GM12878 (cell line): Measurements from ENCODE around the gene PPARD. TPM values are rescaled to one million over a fixed set of nuclear protein-coding genes. Genes with fewer than 3 reads are reported as not detected.
A peak's percentile ranks its signal among the peaks of the same experiment; 100 is the strongest.

ENCODE experiments used
- ATAC-seq: fragments of 200-7000 bp; cut with Tn5 transposase; 3 replicates; pipeline ENCODE4 v1.9.1; 2020; ENCODE audit warnings: mild to moderate bottlenecking, moderate library complexity
- BruUV-seq: library from RNA; stranded (reverse); fragments of 400-500 nt; replicated peaks from 2 replicates; lab custom pipeline; 2021; lab: Mats Ljungman, UMichigan
- CTCF ChIA-PET: fragments of 300-600 bp; sonication (Branson Sonifier 250); formaldehyde crosslinking; extraction: SDS; loops from one replicate; lab custom pipeline; 2021; ENCODE audit warnings: inconsistent platforms; lab: Yijun Ruan, JAX
- POLR2A ChIA-PET: fragments of 350-600 bp; formaldehyde crosslinking; extraction: SDS; loops from one replicate; lab custom pipeline; 2021; ENCODE audit warnings: inconsistent platforms; lab: Charles Lee
- RAD21 ChIA-PET: fragments of 300-600 bp; sonication (Branson Sonifier 250); formaldehyde crosslinking; loops from one replicate; lab custom pipeline; 2023; ENCODE audit warnings: antibody characterized with exemption; ENCODE audit not compliant: unreplicated experiment; lab: Charles Lee
- SMC1A ChIA-PET: fragments of 300-600 bp; sonication (Branson Sonifier 250); formaldehyde crosslinking; loops from one replicate; lab custom pipeline; 2023; ENCODE audit not compliant: unreplicated experiment, uncharacterized antibody; lab: Charles Lee
- DNase-seq: peaks from one replicate; pipeline ENCODE4 v3.0.0-alpha.2; 2011; ENCODE audit warnings: low read depth, low spot score
- FAIRE-seq: peaks from 3 replicates; lab custom pipeline; 2011; peaks lifted over from hg19 to GRCh38; lab: Jason Lieb, UNC
- H2AFZ ChIP-seq: 2 replicates; pipeline ENCODE4 v1.6.0; 2011; ENCODE audit warnings: low read depth, low read length, control low read depth; ENCODE audit not compliant: control insufficient read depth
- H3K27ac ChIP-seq: 2 replicates; pipeline ENCODE4 v1.5.1; 2011; ENCODE audit warnings: control low read depth; ENCODE audit not compliant: control insufficient read depth, insufficient read depth
- H3K27me3 ChIP-seq, 2 experiments: replicated peaks in 1 of 2; 2 replicates each; pipeline versions ENCODE4 v1.6.0 to v1.6.1; 2011; ENCODE audit warnings: low read length in 1 of 2; ENCODE audit not compliant: control insufficient read depth in 2 of 2, insufficient read depth in 2 of 2
- H3K36me3 ChIP-seq, 2 experiments: 2 replicates each; pipeline ENCODE4 v1.5.1; 2011; ENCODE audit warnings: low read length in 1 of 2; ENCODE audit not compliant: control insufficient read depth in 2 of 2, insufficient read depth in 2 of 2
- H3K4me1 ChIP-seq: 2 replicates; pipeline ENCODE4 v1.6.1; 2011; ENCODE audit warnings: mild to moderate bottlenecking, low read length, moderate library complexity, mixed read lengths; ENCODE audit not compliant: control insufficient read depth, insufficient read depth
- H3K4me2 ChIP-seq: 2 replicates; pipeline ENCODE4 v1.6.0; 2011; ENCODE audit warnings: control low read depth; ENCODE audit not compliant: control insufficient read depth, insufficient read depth
- H3K4me3 ChIP-seq: fragments of 200-600 bp; sonication (generic); 2 replicates; pipeline ENCODE4 v1.5.1; 2016
- H3K79me2 ChIP-seq: 2 replicates; pipeline ENCODE4 v1.6.0; 2011; ENCODE audit warnings: low read length; ENCODE audit not compliant: control insufficient read depth, insufficient read depth
- H3K9ac ChIP-seq: 2 replicates; pipeline ENCODE4 v1.8.0; 2011; ENCODE audit warnings: low read length, control low read depth, mixed read lengths; ENCODE audit not compliant: control insufficient read depth, insufficient read depth
- H3K9me3 ChIP-seq: replicated peaks from 3 replicates; pipeline ENCODE4 v1.5.1; 2011; ENCODE audit warnings: mild to moderate bottlenecking, low read length; ENCODE audit not compliant: control insufficient read depth, insufficient read depth
- H4K20me1 ChIP-seq: 2 replicates; pipeline ENCODE4 v1.6.0; 2011; ENCODE audit not compliant: control insufficient read depth, insufficient read depth
- ASH2L ChIP-seq: fragments of 300-600, 200-600 bp; sonication (generic); IDR thresholded peaks from 2 replicates; pipeline ENCODE4 v1.6.1; 2017; ENCODE audit warnings: low read depth, mild to moderate bottlenecking, borderline replicate concordance
- BCL11A ChIP-seq: IDR thresholded peaks from 2 replicates; pipeline ENCODE4 v1.6.1; 2011; ENCODE audit warnings: low read depth, low read length
- CHD2 ChIP-seq: IDR thresholded peaks from 2 replicates; pipeline ENCODE4 v1.6.1; 2011; ENCODE audit warnings: low read depth, low read length, improper control_type of control experiment, borderline replicate concordance
- DPF2 ChIP-seq: fragments of 450-650 bp; IDR thresholded peaks from 2 replicates; pipeline ENCODE4 v1.6.1; 2017; ENCODE audit warnings: mild to moderate bottlenecking
- ETV6 ChIP-seq, 2 experiments: fragments of 450-650 bp in 1 of 2; IDR thresholded peaks in 1 of 2; conservative IDR thresholded peaks in 1 of 2; 2 replicates each; pipeline ENCODE4 v1.6.1; 2014; ENCODE audit warnings: antibody characterized with exemption in 1 of 2, borderline replicate concordance in 1 of 2, low read depth in 1 of 2, mild to moderate bottlenecking in 1 of 2, moderate library complexity in 1 of 2
- GABPA ChIP-seq: IDR thresholded peaks from 2 replicates; pipeline ENCODE4 v1.6.1; 2014; ENCODE audit warnings: antibody characterized with exemption, low read depth, mild to moderate bottlenecking, inconsistent platforms
- IKZF1 ChIP-seq: fragments of 450-650 bp; conservative IDR thresholded peaks from 2 replicates; pipeline ENCODE4 v1.6.1; 2017; ENCODE audit warnings: antibody characterized with exemption, mild to moderate bottlenecking
- MXI1 ChIP-seq: fragments of 150-350 bp; IDR thresholded peaks from 2 replicates; pipeline ENCODE4 v1.6.1; 2011; ENCODE audit warnings: low read depth, mild to moderate bottlenecking, inconsistent platforms, low read length, improper control_type of control experiment
- NKRF ChIP-seq: fragments of 450-650 bp; conservative IDR thresholded peaks from 2 replicates; pipeline ENCODE4 v1.6.1; 2017; ENCODE audit warnings: mild to moderate bottlenecking, moderate library complexity
- POLR2AphosphoS5 ChIP-seq: IDR thresholded peaks from 2 replicates; pipeline ENCODE4 v1.6.1; 2011; ENCODE audit warnings: mild to moderate bottlenecking, low read length, inconsistent platforms
- RUNX3 ChIP-seq: IDR thresholded peaks from 2 replicates; pipeline ENCODE4 v1.6.1; 2012; ENCODE audit warnings: low read length, inconsistent platforms
- SPI1 ChIP-seq: IDR thresholded peaks from 2 replicates; pipeline ENCODE4 v1.6.1; 2011; ENCODE audit warnings: low read depth, mild to moderate bottlenecking, low read length, moderate library complexity, borderline replicate concordance; ENCODE audit not compliant: insufficient read depth
- SUZ12 ChIP-seq: fragments of 200-600 bp; sonication (generic); IDR thresholded peaks from one replicate; pipeline ENCODE4 v1.6.1; 2018; ENCODE audit warnings: antibody characterized with exemption, mild to moderate bottlenecking; ENCODE audit not compliant: unreplicated experiment
- TCF7 ChIP-seq: IDR thresholded peaks from 2 replicates; pipeline ENCODE4 v1.6.1; 2014; ENCODE audit warnings: antibody characterized with exemption, borderline replicate concordance
- USF2 ChIP-seq: IDR thresholded peaks from 2 replicates; pipeline ENCODE4 v1.6.1; 2011; ENCODE audit warnings: low read depth, low read length, improper control_type of control experiment, borderline replicate concordance
- WGBS: methylation state at CpG from one replicate; pipeline ENCODE4 v1.1.6; 2016; ENCODE audit warnings: low lambda C conversion rate; ENCODE audit not compliant: insufficient replicate concordance, insufficient coverage; ENCODE audit errors: missing lambda C conversion rate; 5-methylcytosine and 5-hydroxymethylcytosine counted together
- in situ Hi-C: fragments of 300-500 bp; cut with MboI; formaldehyde crosslinking; loops from 9 replicates; pipeline ENCODE4 v1.14.3; 2018; ENCODE audit warnings: mixed read lengths
- intact Hi-C: fragments of 100-400 bp; cut with micrococcal nuclease; formaldehyde crosslinking; loops from one replicate; pipeline ENCODE4 v1.14.2; 2022; ENCODE audit not compliant: unreplicated experiment
- polyA plus RNA-seq, 11 experiments: library from polyadenylated mRNA; depleted of rRNA in 4 of 11; unstranded in 6 of 11; stranded (reverse) in 5 of 11; fragments of >200 nt; fragmentation: Nextera tagmentation in 4 of 11; fragmentation: Illumina TruSeq in 1 of 11; extraction: Ambion mirVana in 4 of 11; extraction: Trizol in 1 of 11; gene quantifications; 1 replicate in 1 of 11; 2 replicates in 10 of 11; pipeline versions ENCODE4 v1.2.1 to v1.2.3, GENCODE V29; 2011 to 2016; ENCODE audit warnings: inconsistent platforms in 2 of 11, missing spikeins in 2 of 11, low read depth in 1 of 11
- total RNA-seq, 4 experiments: library from RNA; depleted of rRNA in 3 of 4; stranded (reverse); fragments of >200 nt in 3 of 4; fragmentation: Illumina TruSeq in 1 of 4; extraction: Trizol in 1 of 4; gene quantifications; 2 replicates each; pipeline versions ENCODE4 v1.2.1 to v1.2.3, GENCODE V29; 2013 to 2021

PPARD gene
- total and polyA plus RNA-seq, 10 of the 15 experiments (the other 5 are each of a cell fraction or from before 2014, with no cell fraction given) = 0.05 to 12.6 (median 6.7) TPM

GRCh38 chr6:35342258-35343091, at the start of gene PPARD (continued):
- TF ChIP-seq ETV6 (conservative IDR thresholded peaks at IDR 0.05 in 1 of 2, IDR thresholded peaks at IDR 0.05 in 1 of 2; ENCODE audit: borderline replicate concordance in 1 of 2, low read depth in 1 of 2) = no peak
- no peak for TF ChIP-seq USF2
- TF ChIP-seq IKZF1 = peak; percentile 92
- no peak for TF ChIP-seq GABPA
- no peak for TF ChIP-seq SUZ12
- TF ChIP-seq DPF2 = peak; percentile 46; the same call in 1 of the 2 replicates
- TF ChIP-seq POLR2AphosphoS5 = no peak
- peak; percentile 82 for TF ChIP-seq RUNX3
- TF ChIP-seq ASH2L = no peak
- no peak for TF ChIP-seq TCF7
- TF ChIP-seq, all 136 proteins: peak for 41

- no peaks in the 10 kb centered on the region for H4K20me1 ChIP-seq
- no TSS peak for BruUV-seq
- DNase-seq (no peak), FAIRE-seq (no peak), ATAC-seq (no peak)
- no peaks in the 10 kb centered on the region for H3K9me3 ChIP-seq
- ChIA-PET POLR2A (interaction anchor here (0.6 to 1.8 kb wide), 3 partner anchors 20 to 175 kb away, joined by 3 to 5 read pairs (median 4); partner anchors contain the start of gene RPL10A), RAD21 (interaction anchor here (0.5 to 1.3 kb wide), 7 partner anchors 9 to 156 kb away, joined by 3 to 5 read pairs (median 3); no protein-coding TSS in a partner anchor), SMC1A (interaction anchor here (1.3 to 1.9 kb wide), 5 partner anchors 29 to 158 kb away, joined by 4 to 8 read pairs (median 5); partner anchors contain the start of gene FANCE), CTCF (interaction anchor here (0.7 to 2.4 kb wide), 15 partner anchors 8 to 443 kb away, joined by 3 to 23 read pairs (median 5); partner anchors contain the start of genes ARMC12, FANCE and RPL10A)
- intact Hi-C loops (loop anchor here (10.0 kb wide), 1 partner anchor 271 kb away; no protein-coding TSS in a partner anchor), in situ Hi-C loops (no loop called here)
- peaks cover 4 to 22% of the 10 kb centered on the region in 2 experiments; a peak in 3 of 4 replicates for H3K36me3 ChIP-seq
- H3K9ac ChIP-seq = no peak overlapping the region
- H3K4me2 ChIP-seq = no peak overlapping the region
- no peak overlapping the region for H3K27ac ChIP-seq
- H2AFZ ChIP-seq = no peak overlapping the region
- peaks cover 7% of the 10 kb centered on the region for H3K4me1 ChIP-seq
- peaks cover 11% of the 10 kb centered on the region for H3K79me2 ChIP-seq
- H3K27me3 ChIP-seq = no peaks in the 10 kb centered on the region
- WGBS = 79% methylated on average over 9 of the region's 9 CpGs
- no peak overlapping the region for H3K4me3 ChIP-seq
- TF ChIP-seq MXI1 (no peak), DPF2 (no peak), NKRF (no peak), CHD2 (no peak), BCL11A (no peak), SPI1 (no peak)
Measured at GRCh38 chr6:35293681-35294080, 48.7 kb upstream of the PPARD start.
